Measurements from ENCODE around the gene CBLN3.

CBLN3 gene

DNA sequence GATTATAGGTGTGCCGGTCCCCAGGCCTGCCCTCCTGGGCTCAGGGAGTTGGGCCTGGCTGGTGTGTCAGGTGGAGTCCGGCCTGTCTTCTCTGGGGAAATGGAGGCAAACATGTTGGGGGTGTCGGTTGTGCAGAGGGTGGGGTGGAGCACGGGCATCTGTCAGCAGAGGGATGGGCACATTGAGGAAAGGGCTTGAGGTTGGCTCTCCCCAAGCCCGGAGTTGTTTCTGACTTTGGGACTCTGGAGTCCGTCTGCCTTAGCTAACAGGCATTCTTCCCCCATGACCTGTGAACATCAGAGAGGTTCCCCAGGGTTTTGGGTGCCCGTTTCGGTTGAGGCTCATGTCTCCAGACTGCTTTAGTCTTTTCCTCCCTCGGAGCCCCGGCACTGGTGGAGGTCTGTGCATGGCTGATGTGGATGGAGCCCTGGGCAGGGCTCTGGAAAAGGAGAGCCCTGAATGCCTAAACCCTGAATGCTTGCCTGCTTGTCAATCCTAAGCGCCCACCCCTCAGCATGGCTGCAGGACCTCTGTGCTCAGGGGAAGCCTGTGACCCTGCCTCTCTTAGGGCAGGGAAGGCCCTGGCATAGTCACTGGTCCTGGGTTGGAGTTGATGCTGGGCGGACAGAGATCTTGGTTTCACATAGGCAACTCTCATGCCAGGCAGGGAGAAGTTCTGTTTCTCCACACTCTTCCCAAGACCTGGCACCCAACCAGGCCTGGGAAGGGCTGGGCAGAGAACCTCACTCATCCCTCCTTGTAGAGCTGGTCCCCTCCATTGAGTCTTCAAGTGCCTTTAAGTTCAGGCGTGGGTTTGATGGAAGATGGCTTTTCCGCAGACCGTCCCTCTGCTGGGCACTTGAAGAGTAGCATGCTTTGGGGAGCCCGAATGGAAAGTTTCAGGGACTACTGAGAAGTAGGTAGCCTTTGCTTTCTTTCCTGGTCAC is 17.8 kb downstream of the CBLN3 start:
- 75 to 86% methylated on average over 11 to 15 of the region's 16 CpGs for WGBS, 2 experiments (ENCODE audit: insufficient coverage in 2 of 2)
- H3K36me3 ChIP-seq (ENCODE audit: control insufficient read depth, insufficient read depth, low read length), result peaks cover 54% of the 10 kb centered on the region

DNA sequence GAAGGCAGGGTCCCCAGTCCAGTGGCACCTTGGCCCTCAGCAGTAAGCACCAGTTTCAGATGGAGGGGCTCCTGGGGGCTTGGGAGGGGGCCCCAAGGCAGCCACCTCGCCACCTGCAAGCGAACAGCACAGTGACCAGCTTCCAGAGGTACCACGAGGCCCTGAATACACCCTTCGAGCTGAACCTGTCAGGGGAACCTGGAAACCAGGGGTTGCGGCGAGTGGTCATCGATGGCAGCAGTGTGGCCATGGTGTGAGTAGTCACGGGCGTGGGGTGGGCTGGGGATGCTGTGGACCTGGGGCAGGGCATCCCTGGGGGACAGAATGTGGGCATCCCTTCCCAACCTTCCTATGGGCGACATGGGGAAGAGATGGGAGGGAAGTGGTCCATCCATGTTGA is 19.5 kb downstream of the CBLN3 start:
- Histone ChIP-seq H3K27ac (ENCODE audit: low read depth, low read length, severe bottlenecking) (no peak overlapping the region), H3K4me3 (ENCODE audit: extremely low read depth, insufficient read depth, low read length, poor library complexity, severe bottlenecking) (no peak overlapping the region), H3K36me3 (ENCODE audit: control insufficient read depth, insufficient read depth, low read length) (peaks cover 54% of the 10 kb centered on the region), H3K9me3 (ENCODE audit: control insufficient read depth, low read length) (no peaks in the 10 kb centered on the region), H3K4me1 (ENCODE audit: control insufficient read depth, insufficient read depth, low read length, poor library complexity, severe bottlenecking) (no peaks in the 10 kb centered on the region)
- WGBS, 2 experiments (ENCODE audit: insufficient coverage in 2 of 2), result 94 to 98% methylated on average over 10 of the region's 10 CpGs

More for the DNA sequence above, 17.8 kb downstream of the CBLN3 start:
- Histone ChIP-seq H3K27ac (ENCODE audit: low read depth, low read length, severe bottlenecking) (no peak overlapping the region), H3K4me3 (ENCODE audit: extremely low read depth, insufficient read depth, low read length, poor library complexity, severe bottlenecking) (no peak overlapping the region), H3K4me1 (ENCODE audit: control insufficient read depth, insufficient read depth, low read length, poor library complexity, severe bottlenecking) (no peaks in the 10 kb centered on the region), H3K9me3 (ENCODE audit: control insufficient read depth, low read length) (no peaks in the 10 kb centered on the region)

DNA sequence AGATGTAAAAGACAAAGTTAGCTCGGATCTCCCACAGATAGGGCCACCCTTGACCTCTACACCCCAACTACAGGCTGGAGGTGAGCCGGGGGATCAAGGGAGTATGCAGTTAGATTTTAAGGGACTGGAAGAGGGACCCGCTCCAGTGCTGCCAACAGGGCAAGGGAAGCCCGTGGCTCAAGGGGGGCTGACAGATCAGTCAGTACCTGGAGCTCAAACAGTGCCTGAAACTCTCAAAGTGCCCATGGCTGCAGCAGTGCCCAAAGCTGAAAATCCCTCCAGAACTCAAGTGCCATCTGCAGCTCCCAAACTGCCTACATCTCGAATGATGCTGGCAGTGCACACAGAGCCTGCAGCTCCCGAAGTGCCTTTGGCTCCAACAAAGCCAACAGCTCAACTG is 20.3 kb downstream of the CBLN3 start:
- no peak overlapping the region for H3K4me3 ChIP-seq (ENCODE audit: extremely low read depth, insufficient read depth, low read length, poor library complexity, severe bottlenecking)
- no peaks in the 10 kb centered on the region for H3K9me3 ChIP-seq (ENCODE audit: control insufficient read depth, low read length)
- no peaks in the 10 kb centered on the region for H3K4me1 ChIP-seq (ENCODE audit: control insufficient read depth, insufficient read depth, low read length, poor library complexity, severe bottlenecking)
- H3K27ac ChIP-seq (ENCODE audit: low read depth, low read length, severe bottlenecking), result no peak overlapping the region
- 87 to 98% methylated on average over 4 to 5 of the region's 6 CpGs for WGBS, 2 experiments (ENCODE audit: insufficient coverage in 2 of 2)
- peaks cover 49% of the 10 kb centered on the region for H3K36me3 ChIP-seq (ENCODE audit: control insufficient read depth, insufficient read depth, low read length)

DNA sequence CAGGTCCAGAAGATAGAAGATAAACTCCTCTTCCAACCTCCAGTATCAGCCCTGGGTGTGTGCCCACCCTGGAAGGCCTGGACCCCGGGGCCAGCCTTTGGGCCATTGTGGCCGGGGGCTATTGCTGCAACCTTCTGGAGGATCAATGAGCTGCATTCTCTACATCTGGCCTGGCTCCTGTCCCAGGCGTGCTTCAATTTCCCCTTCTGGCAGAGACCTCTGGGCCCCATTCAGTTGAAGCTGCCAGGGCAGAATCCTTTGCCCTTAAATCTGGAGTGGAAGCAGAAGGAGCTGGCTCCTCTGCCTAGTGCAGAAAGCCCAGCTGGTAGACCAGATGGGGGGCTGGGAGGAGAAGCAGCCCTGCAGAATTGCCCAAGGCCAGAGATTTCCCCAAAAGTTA is 20.7 kb downstream of the CBLN3 start:
- no peaks in the 10 kb centered on the region for H3K9me3 ChIP-seq (ENCODE audit: control insufficient read depth, low read length)
- no peak overlapping the region for H3K27ac ChIP-seq (ENCODE audit: low read depth, low read length, severe bottlenecking)
- H3K36me3 ChIP-seq (ENCODE audit: control insufficient read depth, insufficient read depth, low read length), result peaks cover 45% of the 10 kb centered on the region
- peaks cover 3% of the 10 kb centered on the region for H3K4me1 ChIP-seq (ENCODE audit: control insufficient read depth, insufficient read depth, low read length, poor library complexity, severe bottlenecking)
- H3K4me3 ChIP-seq (ENCODE audit: extremely low read depth, insufficient read depth, low read length, poor library complexity, severe bottlenecking), result no peak overlapping the region
- WGBS, 2 experiments (ENCODE audit: insufficient coverage in 2 of 2), result 95 to 96% methylated on average over 3 of the region's 3 CpGs

DNA sequence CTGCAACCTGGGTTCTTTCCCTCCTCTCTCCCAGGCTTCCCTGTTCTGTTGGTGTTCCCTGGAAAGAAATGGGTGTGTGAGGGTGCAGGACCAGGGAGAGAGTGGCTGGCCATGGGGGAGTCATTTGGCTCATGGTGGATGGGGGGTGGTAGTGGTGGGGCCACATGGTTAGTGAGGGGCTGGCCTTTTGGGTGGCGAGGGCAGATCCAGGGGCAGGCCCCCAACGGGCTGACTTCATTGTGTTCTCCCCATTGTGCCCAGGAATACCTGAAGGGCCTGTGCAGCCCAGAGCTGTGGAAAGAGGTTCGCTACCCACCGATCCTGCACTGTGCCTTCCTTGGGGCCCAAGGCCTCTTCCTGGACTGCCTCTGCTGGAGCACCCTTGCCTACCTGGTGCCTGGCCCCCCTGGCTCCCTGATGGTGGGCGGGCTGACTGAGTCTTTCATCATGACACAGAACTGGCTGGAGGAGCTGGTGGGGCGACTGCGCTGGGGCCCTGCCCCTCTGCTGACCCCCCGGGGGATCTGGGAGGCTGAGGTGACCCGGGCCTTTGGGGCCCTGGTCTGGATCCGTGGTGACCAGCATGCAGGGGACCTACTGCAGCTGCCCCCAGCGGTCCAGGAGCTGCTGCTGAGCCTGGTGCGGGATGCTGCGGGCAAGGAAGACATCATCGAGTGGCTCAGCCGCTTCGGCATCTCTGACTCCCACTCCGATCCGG is 21.7 kb downstream of the CBLN3 start:
- no peak overlapping the region for H3K27ac ChIP-seq (ENCODE audit: low read depth, low read length, severe bottlenecking)

DNA sequence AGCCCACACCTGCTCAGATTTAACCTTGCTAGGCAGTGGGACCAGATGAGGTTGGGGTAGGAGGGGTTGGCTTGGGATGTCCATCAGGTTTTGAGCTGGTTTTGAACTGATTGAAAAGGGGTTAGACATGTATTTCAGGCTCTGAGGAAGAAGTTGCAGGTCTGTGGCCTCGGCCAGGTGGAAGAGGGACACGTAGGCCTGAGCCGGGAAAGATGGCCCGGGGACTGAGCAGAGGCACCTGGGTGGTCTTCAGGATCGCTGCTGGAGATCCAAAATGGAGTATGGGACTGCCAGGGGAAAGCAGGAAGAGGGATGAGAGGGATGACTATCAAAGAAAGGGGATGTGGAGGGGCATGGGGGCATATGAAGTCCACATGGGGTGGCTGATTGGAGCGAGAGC is 23.1 kb downstream of the CBLN3 start:
- WGBS, 2 experiments (ENCODE audit: insufficient coverage in 2 of 2), result 97 to 98% methylated on average over 5 to 6 of the region's 6 CpGs
- peaks cover 6% of the 10 kb centered on the region for H3K4me1 ChIP-seq (ENCODE audit: control insufficient read depth, insufficient read depth, low read length, poor library complexity, severe bottlenecking)
- H3K4me3 ChIP-seq (ENCODE audit: extremely low read depth, insufficient read depth, low read length, poor library complexity, severe bottlenecking), result no peak overlapping the region
- peaks cover 24% of the 10 kb centered on the region for H3K36me3 ChIP-seq (ENCODE audit: control insufficient read depth, insufficient read depth, low read length)
- no peak overlapping the region for H3K27ac ChIP-seq (ENCODE audit: low read depth, low read length, severe bottlenecking)
- no peaks in the 10 kb centered on the region for H3K9me3 ChIP-seq (ENCODE audit: control insufficient read depth, low read length)

More for the DNA sequence above, 21.7 kb downstream of the CBLN3 start:
- no peaks in the 10 kb centered on the region for H3K9me3 ChIP-seq (ENCODE audit: control insufficient read depth, low read length)
- WGBS, 2 experiments (ENCODE audit: insufficient coverage in 2 of 2), result 92 to 99% methylated on average over 11 to 17 of the region's 18 CpGs
- peaks cover 6% of the 10 kb centered on the region for H3K4me1 ChIP-seq (ENCODE audit: control insufficient read depth, insufficient read depth, low read length, poor library complexity, severe bottlenecking)
- H3K4me3 ChIP-seq (ENCODE audit: extremely low read depth, insufficient read depth, low read length, poor library complexity, severe bottlenecking), result no peak overlapping the region
- peaks cover 35% of the 10 kb centered on the region for H3K36me3 ChIP-seq (ENCODE audit: control insufficient read depth, insufficient read depth, low read length)

DNA sequence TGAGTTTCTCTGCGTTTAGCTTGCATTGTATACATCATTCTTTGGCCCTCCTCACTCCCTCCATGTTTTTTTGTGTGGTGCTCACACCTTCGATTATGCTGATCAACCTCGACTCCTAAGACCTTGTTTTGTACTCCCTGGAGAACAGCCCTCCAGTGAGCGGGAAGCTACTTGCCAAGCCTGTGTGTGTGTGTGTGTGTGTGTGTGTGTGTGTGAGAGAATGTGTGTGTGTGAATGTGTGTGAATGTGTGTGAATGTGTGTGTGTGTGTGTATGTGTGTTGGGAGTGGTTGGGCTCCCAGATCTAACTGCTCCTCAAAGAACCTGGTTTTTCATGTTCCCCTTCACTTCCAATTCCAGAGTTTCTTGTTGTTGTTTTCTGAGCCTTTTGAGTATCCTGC is 24.7 kb downstream of the CBLN3 start:
- H3K36me3 ChIP-seq (ENCODE audit: control insufficient read depth, insufficient read depth, low read length), result peaks cover 18% of the 10 kb centered on the region
- H3K4me1 ChIP-seq (ENCODE audit: control insufficient read depth, insufficient read depth, low read length, poor library complexity, severe bottlenecking), result peaks cover 11% of the 10 kb centered on the region
- H3K9me3 ChIP-seq (ENCODE audit: control insufficient read depth, low read length), result no peaks in the 10 kb centered on the region
- 63 to 95% methylated on average over 1 to 3 of the region's 4 CpGs for WGBS, 2 experiments (ENCODE audit: insufficient coverage in 2 of 2)
- H3K27ac ChIP-seq (ENCODE audit: low read depth, low read length, severe bottlenecking), result no peak overlapping the region
- H3K4me3 ChIP-seq (ENCODE audit: extremely low read depth, insufficient read depth, low read length, poor library complexity, severe bottlenecking), result no peak overlapping the region

DNA sequence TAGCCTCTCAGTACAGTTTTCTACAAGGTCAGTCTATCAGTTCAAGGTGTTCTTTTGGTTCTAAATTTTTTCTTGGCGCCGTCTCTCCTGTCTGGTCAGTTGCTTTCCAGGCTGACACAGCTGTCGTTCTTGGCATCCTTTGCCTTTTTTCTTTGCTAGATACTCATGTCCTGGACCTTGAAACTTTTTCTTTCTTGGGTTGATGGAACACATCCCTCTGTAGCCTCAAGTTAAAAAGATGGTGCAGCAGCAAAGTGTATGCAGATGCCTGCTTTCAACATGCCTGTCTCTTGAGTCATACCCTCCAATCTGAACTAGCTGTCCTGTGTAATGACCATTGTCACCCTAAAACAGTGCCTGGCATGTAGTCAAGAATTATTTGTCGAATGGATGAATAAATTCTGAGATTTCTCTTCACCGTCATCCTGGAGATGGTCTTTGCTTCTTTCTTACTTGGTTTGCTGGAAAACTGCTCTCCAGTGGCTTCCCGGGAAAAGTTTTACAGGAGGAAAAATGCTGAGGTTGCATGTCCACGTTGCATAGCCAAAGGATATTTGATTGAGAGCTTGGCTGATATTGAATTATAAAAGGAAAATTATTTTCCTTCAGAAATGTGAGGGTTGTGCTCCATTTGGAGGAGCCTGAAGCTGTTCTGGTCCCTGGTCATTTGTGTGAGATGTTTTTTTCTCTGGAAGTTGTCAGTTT is 26.0 kb downstream of the CBLN3 start:
- Histone ChIP-seq H3K36me3 (ENCODE audit: control insufficient read depth, insufficient read depth, low read length) (peaks cover 7% of the 10 kb centered on the region), H3K9me3 (ENCODE audit: control insufficient read depth, low read length) (no peaks in the 10 kb centered on the region), H3K4me1 (ENCODE audit: control insufficient read depth, insufficient read depth, low read length, poor library complexity, severe bottlenecking) (peaks cover 14% of the 10 kb centered on the region), H3K27ac (ENCODE audit: low read depth, low read length, severe bottlenecking) (no peak overlapping the region), H3K4me3 (ENCODE audit: extremely low read depth, insufficient read depth, low read length, poor library complexity, severe bottlenecking) (no peak overlapping the region)
- 90 to 91% methylated on average over 5 to 7 of the region's 7 CpGs for WGBS, 2 experiments (ENCODE audit: insufficient coverage in 2 of 2)

DNA sequence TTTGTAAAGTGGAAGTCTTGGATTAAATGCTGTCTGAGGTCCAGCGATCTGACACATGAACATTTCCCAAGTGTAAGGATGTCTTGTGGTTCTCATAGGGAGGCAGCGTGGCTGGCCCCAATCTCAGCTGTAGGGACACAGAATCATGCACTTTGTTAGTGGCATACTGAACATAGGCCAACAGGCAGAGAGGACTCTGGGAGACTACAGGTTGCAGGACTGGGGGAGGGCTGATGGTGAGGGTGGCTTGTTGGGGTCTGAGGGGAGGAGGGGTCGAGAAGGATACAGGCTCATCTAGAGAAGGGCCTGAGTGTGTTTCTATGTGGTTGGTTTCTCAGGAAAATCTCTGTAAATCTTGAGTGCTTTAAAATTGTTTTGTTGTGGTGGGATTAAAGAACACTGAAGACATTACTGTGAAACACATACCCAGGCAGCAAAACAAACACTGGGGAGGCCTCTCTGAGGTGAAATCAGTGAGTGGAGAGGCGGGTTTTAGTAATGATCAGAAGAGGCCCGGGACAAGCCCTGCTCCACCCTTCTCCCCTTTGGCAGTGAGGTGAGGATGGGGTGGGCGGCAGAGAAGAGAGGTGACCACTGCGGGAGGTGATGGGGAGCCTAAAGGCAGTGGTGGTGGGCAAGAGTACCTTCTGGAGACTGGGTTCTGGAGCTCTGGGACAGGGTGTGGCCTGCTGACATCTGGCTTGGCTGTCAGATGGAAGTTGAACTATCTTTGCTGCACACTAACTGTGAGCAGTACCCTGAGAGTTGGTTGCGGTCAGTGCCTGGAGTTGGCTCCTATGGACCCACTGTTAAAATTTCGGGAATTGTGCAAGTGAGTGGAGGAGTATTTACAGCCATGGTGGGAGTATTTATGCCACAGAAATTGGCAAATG is 27.4 kb downstream of the CBLN3 start:
- WGBS, 2 experiments (ENCODE audit: insufficient coverage in 2 of 2), result 83 to 93% methylated on average over 5 to 8 of the region's 9 CpGs
- H3K27ac ChIP-seq (ENCODE audit: low read depth, low read length, severe bottlenecking), result no peak overlapping the region
- H3K36me3 ChIP-seq (ENCODE audit: control insufficient read depth, insufficient read depth, low read length), result no peaks in the 10 kb centered on the region
- H3K9me3 ChIP-seq (ENCODE audit: control insufficient read depth, low read length), result no peaks in the 10 kb centered on the region
- no peak overlapping the region for H3K4me3 ChIP-seq (ENCODE audit: extremely low read depth, insufficient read depth, low read length, poor library complexity, severe bottlenecking)
- peaks cover 14% of the 10 kb centered on the region for H3K4me1 ChIP-seq (ENCODE audit: control insufficient read depth, insufficient read depth, low read length, poor library complexity, severe bottlenecking)

Measured in mesodermal cell (in vitro differentiated cells).